Panc1 (cell line): ENCODE data around the gene DOCK3.
A peak's percentile ranks its signal among the peaks of the same experiment; 100 is the strongest.

Experiments
- TCF7L2 ChIP-seq: IDR thresholded peaks from 2 replicates; pipeline ENCODE4 v1.6.1; 2011; ENCODE audit warnings: mild to moderate bottlenecking, low read depth, low read length, inconsistent platforms
- TF ChIP-seq, protein P1 (sequence below): fragments of 450-650 bp; IDR thresholded peaks from 2 replicates; pipeline ENCODE4 v1.5.1; 2017; ENCODE audit warnings: mild to moderate bottlenecking

DNA sequence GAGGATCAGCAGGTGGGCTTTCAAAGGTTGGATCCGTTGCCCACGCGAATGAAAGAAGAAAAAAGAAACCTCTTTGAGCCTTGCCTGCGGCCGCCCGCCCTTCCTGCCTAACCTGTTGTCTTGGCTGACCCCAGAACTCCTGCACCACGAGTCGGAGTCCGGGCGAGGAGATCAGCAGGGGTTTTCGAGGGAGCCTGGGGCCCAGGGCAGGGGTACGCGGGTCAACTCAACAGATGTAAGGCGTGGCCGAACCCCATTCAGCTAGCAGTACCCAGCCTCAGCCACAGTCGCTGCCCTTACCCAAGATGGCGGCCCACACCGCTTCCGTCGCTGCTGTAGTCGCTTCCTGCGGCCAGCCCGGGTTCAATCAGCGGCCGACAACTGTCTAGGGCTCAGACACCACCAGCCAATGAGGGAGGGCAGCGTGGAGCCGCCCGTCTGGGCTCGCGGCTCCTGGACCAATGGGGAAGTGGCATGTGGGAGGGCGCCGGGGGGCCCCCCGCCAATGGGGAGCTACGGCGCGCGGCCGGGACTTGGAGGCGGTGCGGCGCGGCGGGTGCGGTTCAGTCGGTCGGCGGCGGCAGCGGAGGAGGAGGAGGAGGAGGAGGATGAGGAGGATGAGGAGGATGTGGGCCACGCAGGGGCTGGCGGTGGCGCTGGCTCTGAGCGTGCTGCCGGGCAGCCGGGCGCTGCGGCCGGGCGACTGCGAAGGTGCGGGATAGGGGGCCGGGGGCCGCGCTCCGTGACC lies 710.2 kb downstream of the DOCK3 start, which contains the start of gene MANF:
- TF ChIP-seq, protein P1, sequence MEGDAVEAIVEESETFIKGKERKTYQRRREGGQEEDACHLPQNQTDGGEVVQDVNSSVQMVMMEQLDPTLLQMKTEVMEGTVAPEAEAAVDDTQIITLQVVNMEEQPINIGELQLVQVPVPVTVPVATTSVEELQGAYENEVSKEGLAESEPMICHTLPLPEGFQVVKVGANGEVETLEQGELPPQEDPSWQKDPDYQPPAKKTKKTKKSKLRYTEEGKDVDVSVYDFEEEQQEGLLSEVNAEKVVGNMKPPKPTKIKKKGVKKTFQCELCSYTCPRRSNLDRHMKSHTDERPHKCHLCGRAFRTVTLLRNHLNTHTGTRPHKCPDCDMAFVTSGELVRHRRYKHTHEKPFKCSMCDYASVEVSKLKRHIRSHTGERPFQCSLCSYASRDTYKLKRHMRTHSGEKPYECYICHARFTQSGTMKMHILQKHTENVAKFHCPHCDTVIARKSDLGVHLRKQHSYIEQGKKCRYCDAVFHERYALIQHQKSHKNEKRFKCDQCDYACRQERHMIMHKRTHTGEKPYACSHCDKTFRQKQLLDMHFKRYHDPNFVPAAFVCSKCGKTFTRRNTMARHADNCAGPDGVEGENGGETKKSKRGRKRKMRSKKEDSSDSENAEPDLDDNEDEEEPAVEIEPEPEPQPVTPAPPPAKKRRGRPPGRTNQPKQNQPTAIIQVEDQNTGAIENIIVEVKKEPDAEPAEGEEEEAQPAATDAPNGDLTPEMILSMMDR = no peak
- TF ChIP-seq TCF7L2 = peak; percentile 55
